ENCODE results near the gene FRMD4A.

Gene FRMD4A

DNA sequence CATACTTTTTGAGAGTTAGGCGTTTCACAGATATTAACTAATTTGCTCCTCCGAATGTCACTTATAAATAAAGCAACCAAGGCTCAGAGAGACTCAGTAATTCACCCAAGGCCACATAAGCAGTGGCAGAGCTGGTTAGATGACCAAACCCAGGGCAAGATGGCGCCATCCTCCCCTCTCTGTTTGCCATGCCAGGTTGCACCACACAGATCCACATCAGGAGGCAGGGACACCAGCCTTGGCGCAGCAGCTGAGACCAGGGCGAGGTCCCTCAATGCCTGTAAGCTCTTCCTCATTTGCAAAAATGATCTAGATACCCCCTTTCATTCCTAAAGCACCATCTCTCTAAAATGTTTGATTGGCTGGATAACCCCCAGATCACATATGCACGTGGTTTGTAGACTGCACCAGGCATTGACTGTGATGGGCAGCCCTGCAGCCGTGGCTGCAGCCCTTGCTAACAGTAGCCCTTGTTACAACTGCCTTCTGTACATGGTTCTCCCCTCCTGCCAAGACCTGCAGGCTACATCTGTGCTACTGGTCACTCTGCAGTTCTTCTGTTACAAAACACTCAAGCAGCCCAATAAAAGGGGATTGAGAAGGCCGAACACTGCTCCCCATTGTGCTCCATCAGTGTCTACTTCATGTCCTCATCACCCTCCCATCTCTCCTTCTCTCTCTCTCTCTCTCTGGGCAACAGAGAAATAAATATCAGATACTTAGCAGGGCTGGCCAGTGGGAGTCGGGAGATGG lies 445.3 kb downstream of the FRMD4A start:
- DNase-seq (ENCODE audit: low read depth in 1 of 2, low spot score in 1 of 2), result no peak
- TF ChIP-seq GABPA (IDR thresholded peaks at IDR 0.05; ENCODE audit: low read depth), result no peak
- TF ChIP-seq SPI1 (IDR thresholded peaks at IDR 0.05; ENCODE audit: borderline replicate concordance, low read depth), result no peak
- TF ChIP-seq, protein P1, sequence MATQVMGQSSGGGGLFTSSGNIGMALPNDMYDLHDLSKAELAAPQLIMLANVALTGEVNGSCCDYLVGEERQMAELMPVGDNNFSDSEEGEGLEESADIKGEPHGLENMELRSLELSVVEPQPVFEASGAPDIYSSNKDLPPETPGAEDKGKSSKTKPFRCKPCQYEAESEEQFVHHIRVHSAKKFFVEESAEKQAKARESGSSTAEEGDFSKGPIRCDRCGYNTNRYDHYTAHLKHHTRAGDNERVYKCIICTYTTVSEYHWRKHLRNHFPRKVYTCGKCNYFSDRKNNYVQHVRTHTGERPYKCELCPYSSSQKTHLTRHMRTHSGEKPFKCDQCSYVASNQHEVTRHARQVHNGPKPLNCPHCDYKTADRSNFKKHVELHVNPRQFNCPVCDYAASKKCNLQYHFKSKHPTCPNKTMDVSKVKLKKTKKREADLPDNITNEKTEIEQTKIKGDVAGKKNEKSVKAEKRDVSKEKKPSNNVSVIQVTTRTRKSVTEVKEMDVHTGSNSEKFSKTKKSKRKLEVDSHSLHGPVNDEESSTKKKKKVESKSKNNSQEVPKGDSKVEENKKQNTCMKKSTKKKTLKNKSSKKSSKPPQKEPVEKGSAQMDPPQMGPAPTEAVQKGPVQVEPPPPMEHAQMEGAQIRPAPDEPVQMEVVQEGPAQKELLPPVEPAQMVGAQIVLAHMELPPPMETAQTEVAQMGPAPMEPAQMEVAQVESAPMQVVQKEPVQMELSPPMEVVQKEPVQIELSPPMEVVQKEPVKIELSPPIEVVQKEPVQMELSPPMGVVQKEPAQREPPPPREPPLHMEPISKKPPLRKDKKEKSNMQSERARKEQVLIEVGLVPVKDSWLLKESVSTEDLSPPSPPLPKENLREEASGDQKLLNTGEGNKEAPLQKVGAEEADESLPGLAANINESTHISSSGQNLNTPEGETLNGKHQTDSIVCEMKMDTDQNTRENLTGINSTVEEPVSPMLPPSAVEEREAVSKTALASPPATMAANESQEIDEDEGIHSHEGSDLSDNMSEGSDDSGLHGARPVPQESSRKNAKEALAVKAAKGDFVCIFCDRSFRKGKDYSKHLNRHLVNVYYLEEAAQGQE (IDR thresholded peaks at IDR 0.05; ENCODE audit: insufficient replicate concordance, low read depth), result no peak
- TF ChIP-seq POLR2AphosphoS5 (IDR thresholded peaks at IDR 0.05; ENCODE audit: low read depth), result no peak
- TF ChIP-seq, protein P2, sequence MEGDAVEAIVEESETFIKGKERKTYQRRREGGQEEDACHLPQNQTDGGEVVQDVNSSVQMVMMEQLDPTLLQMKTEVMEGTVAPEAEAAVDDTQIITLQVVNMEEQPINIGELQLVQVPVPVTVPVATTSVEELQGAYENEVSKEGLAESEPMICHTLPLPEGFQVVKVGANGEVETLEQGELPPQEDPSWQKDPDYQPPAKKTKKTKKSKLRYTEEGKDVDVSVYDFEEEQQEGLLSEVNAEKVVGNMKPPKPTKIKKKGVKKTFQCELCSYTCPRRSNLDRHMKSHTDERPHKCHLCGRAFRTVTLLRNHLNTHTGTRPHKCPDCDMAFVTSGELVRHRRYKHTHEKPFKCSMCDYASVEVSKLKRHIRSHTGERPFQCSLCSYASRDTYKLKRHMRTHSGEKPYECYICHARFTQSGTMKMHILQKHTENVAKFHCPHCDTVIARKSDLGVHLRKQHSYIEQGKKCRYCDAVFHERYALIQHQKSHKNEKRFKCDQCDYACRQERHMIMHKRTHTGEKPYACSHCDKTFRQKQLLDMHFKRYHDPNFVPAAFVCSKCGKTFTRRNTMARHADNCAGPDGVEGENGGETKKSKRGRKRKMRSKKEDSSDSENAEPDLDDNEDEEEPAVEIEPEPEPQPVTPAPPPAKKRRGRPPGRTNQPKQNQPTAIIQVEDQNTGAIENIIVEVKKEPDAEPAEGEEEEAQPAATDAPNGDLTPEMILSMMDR (IDR thresholded peaks at IDR 0.05; ENCODE audit: insufficient read depth, low read length), result no peak
- Histone ChIP-seq H3K27ac (replicated peaks) (no peak overlapping the region), H3K4me3 (replicated peaks; ENCODE audit: insufficient read depth, low read length) (no peak overlapping the region), H3K27me3 (ENCODE audit: insufficient read depth, poor library complexity, severe bottlenecking) (peaks cover 2% of the 10 kb centered on the region)

DNA sequence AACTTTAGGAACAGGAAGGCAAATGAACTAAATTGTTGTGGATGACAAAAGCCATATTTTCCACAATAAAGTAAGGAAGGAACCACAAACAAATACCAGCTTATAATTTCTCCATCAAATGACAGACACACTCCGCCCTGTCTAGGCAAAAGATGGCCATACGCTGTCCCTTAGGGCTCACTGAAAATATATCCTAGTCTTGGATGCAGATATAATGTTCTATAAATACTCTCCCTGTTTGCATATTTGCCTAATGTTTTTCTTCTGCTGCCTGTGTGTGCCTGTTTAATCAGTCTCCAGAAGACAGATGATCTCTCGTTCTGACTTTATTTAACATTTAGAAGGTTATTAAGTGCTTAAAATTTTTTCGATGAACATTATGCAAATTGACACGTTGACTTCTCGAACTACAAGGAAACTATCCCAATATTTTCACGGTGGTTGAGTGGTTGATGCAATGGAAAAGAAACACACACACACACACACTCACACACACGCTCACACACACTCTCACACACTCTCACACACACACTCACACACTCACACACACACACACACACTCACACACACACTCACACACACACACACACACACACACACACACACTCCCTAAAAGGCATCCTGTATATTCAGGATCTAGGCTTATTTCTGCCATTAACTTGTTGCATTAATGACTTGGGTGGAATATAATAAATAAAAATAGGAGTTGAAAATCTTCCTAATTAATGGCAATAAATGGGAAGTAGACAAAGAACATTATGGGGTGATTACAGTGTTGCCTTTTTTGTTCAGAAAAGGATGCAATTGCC lies 446.9 kb downstream of the FRMD4A start:
- TF ChIP-seq SPI1 (IDR thresholded peaks at IDR 0.05; ENCODE audit: borderline replicate concordance, low read depth) (no peak), GABPA (IDR thresholded peaks at IDR 0.05; ENCODE audit: low read depth) (no peak), POLR2AphosphoS5 (IDR thresholded peaks at IDR 0.05; ENCODE audit: low read depth) (no peak)
- TF ChIP-seq, protein P2 (IDR thresholded peaks at IDR 0.05; ENCODE audit: insufficient read depth, low read length), result no peak
- TF ChIP-seq, protein P1 (IDR thresholded peaks at IDR 0.05; ENCODE audit: insufficient replicate concordance, low read depth), result no peak
- H3K4me3 ChIP-seq (replicated peaks; ENCODE audit: insufficient read depth, low read length), result no peak overlapping the region
- H3K27ac ChIP-seq (replicated peaks), result no peak overlapping the region
- H3K27me3 ChIP-seq (ENCODE audit: insufficient read depth, poor library complexity, severe bottlenecking), result peaks cover under 1% of the 10 kb centered on the region
- no peak for DNase-seq (ENCODE audit: low read depth in 1 of 2, low spot score in 1 of 2)

DNA sequence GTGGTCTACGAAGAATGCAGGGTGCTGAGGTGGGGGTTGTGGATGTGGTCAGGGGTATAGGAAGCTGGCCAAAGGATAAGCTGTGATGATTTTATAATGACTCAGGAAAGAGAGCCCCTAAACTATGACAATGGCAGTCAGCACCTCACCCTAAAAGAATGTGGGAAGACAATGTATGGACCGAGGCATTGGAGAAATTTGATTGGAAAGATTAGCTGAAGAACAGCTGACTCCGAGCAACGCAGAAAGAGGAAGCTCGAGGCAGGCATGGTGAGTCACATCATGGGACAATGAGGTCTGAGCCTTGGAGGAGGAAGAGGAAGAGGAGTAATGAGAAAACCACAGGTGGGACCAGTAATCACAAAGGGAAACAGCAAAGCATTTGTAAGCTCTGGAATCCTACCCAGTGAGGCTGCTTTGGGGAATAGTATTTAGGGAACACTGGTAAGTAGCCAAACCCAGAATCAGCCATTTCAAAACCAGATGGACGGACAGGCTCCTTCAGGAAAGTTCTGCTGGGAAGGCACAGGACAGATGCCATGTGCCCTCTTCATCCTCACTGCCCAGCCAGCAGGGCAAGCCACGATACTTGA lies 448.5 kb downstream of the FRMD4A start:
- peak; percentile 75; the same call in 1 of the 2 replicates for TF ChIP-seq SPI1 (IDR thresholded peaks at IDR 0.05; ENCODE audit: borderline replicate concordance, low read depth)
- TF ChIP-seq, protein P2 (IDR thresholded peaks at IDR 0.05; ENCODE audit: insufficient read depth, low read length), result no peak
- Histone ChIP-seq H3K4me3 (replicated peaks; ENCODE audit: insufficient read depth, low read length) (no peak overlapping the region), H3K27me3 (ENCODE audit: insufficient read depth, poor library complexity, severe bottlenecking) (no peaks in the 10 kb centered on the region), H3K27ac (replicated peaks) (no peak overlapping the region)
- DNase-seq (ENCODE audit: low read depth in 1 of 2, low spot score in 1 of 2), result peak; percentile 32 to 65

Measured in HL-60 (cell line).